ENCODE data around the gene FLAD1. TPM values are rescaled to one million over a fixed set of nuclear protein-coding genes. Genes with fewer than 3 reads are reported as not detected.

FLAD1 gene
- total RNA-seq, 4 donors from 2014 or later, result 21.5 to 30.9 (median 29.5) TPM

GRCh38 chr1:154967331-154967950 lies 15.7 kb upstream of the FLAD1 start:
- Histone ChIP-seq H3K4me3 (no peak overlapping the region), H3K27ac (peak overlapping the region; percentile 48 to 99 (median 98)), H3K27me3 (no peaks in the 10 kb centered on the region), H3K36me3 (peaks cover 7 to 75% (median 49%) of the 10 kb centered on the region in 3 donors), H3K4me1 (peaks cover 46 to 76% (median 53%) of the 10 kb centered on the region in 3 donors), H3K9me3 (no peaks in the 10 kb centered on the region)
- WGBS, 2 donors, result 44 to 60% methylated on average over 2 of the region's 5 CpGs
- intact Hi-C loops (cut with DNase I), result loop anchor here (10.0 kb wide), 1 partner anchor 97 kb away; the partner anchor contains the start of gene EFNA4
- DNase-seq, result no peak
- TF ChIP-seq CTCF (IDR thresholded peaks at IDR 0.05) (no peak), POLR2A (IDR thresholded peaks at IDR 0.05) (no peak)

GRCh38 chr1:154968731-154969130 lies 14.4 kb upstream of the FLAD1 start:
- Histone ChIP-seq H3K27me3 (no peaks in the 10 kb centered on the region), H3K9me3 (no peaks in the 10 kb centered on the region), H3K36me3 (peaks cover 7 to 63% (median 38%) of the 10 kb centered on the region in 3 donors), H3K4me3 (peak overlapping the region in 2 of 4 donors; percentile 46 to 79), H3K4me1 (peaks cover 47 to 76% (median 54%) of the 10 kb centered on the region in 3 donors), H3K27ac (peak overlapping the region; percentile 96 to 99 (median 98))
- WGBS, 2 donors, result 100% methylated on average over 2 of the region's 3 CpGs; no CpG with 5 or more reads in 1 of the 2 donors
- TF ChIP-seq CTCF (IDR thresholded peaks at IDR 0.05), result no peak
- TF ChIP-seq POLR2A (IDR thresholded peaks at IDR 0.05), result no peak
- intact Hi-C loops (cut with DNase I), result loop anchor here (10.0 kb wide), 1 partner anchor 96 kb away; the partner anchor contains the start of gene EFNA4
- DNase-seq, result no peak

- Histone ChIP-seq H3K36me3 (peaks cover 7 to 58% (median 34%) of the 10 kb centered on the region in 3 donors), H3K27ac (peak overlapping the region; percentile 96 to 99 (median 98)), H3K9me3 (no peaks in the 10 kb centered on the region), H3K4me1 (peaks cover 47 to 75% (median 54%) of the 10 kb centered on the region in 3 donors), H3K27me3 (no peaks in the 10 kb centered on the region), H3K4me3 (peak overlapping the region in 3 of 4 donors; percentile 41 to 79 (median 46))
- intact Hi-C loops (cut with DNase I), result loop anchor here (10.0 kb wide), 1 partner anchor 96 kb away; the partner anchor contains the start of gene EFNA4
- no peak for TF ChIP-seq CTCF (IDR thresholded peaks at IDR 0.05)
- no peak for TF ChIP-seq POLR2A (IDR thresholded peaks at IDR 0.05)
- DNase-seq, result no peak
- 48 to 63% methylated on average over 2 to 5 of the region's 5 CpGs for WGBS, 2 donors
Measured at GRCh38 chr1:154969246-154969645, 13.9 kb upstream of the FLAD1 start.

- TF ChIP-seq POLR2A (IDR thresholded peaks at IDR 0.05) (no peak), CTCF (IDR thresholded peaks at IDR 0.05) (no peak)
- intact Hi-C loops (cut with DNase I), result loop anchor here (10.0 kb wide), 1 partner anchor 95 kb away; the partner anchor contains the start of gene EFNA4
- H3K4me1 ChIP-seq, result peaks cover 47 to 75% (median 54%) of the 10 kb centered on the region in 3 donors
- peaks cover 7 to 51% (median 29%) of the 10 kb centered on the region in 3 donors for H3K36me3 ChIP-seq
- 13 to 27% methylated on average over 11 to 17 of the region's 22 CpGs for WGBS, 2 donors
- DNase-seq, result no peak
- H3K4me3 ChIP-seq, result peak overlapping the region; percentile 22 to 79 (median 44)
- H3K9me3 ChIP-seq, result no peaks in the 10 kb centered on the region
- peak overlapping the region; percentile 96 to 99 (median 98) for H3K27ac ChIP-seq
- H3K27me3 ChIP-seq, result no peaks in the 10 kb centered on the region
Measured at GRCh38 chr1:154969860-154970452, 13.2 kb upstream of the FLAD1 start.
